ENCODE results near the gene SNAP23.
A peak's percentile ranks its signal among the peaks of the same experiment; 100 is the strongest.

SNAP23 gene

DNA sequence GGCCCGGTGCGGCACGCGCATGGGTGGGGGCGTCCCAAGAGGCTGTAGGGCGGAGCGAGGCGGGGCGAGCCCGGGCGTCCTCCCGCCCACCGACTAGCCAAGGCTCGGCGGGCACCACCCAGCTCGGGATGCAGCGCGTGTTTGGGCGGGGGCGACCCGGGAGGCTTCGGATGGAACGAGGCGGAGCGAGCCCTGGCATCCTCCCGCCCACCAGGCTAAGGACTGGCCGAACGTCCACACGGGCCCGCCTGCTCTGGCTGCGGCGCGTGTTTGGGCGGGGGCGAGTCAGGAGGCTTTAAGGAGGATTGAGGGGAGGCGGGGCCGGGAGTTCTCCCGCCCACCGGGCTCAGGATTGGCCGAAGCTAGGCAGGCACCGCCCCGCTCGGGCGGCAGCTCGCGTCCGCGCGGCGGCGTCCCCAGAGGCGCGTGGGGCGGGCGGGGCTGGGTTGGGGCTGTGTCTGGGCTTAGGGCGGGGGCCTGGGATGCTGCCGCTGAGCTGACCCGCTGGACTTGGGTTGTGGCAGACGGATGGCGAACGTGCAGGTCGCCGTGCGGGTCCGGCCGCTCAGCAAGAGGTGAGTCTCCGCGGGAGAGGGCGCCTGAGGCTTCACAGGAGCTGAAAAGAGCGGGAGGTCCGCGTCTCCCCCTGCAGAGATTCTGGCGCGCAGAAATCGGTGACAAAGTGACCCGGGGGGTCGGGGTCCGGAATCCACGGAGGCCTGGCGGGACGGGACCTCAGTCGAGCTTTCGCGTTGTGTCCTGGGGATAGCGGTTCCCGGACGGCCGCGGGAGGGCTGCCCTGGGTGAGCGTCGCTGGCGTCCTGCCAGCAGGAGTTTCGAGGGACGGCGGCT lies 80.0 kb downstream of the SNAP23 start, which contains the start of gene STARD9:
Gene STARD9, plus strand, starts transcription at position 419 of the 852 bp plus-strand sequence. Its CDS starts 110 bp downstream, at position 529.
- peak; percentile 80 for DNase-seq (ENCODE audit: low read depth)

DNA sequence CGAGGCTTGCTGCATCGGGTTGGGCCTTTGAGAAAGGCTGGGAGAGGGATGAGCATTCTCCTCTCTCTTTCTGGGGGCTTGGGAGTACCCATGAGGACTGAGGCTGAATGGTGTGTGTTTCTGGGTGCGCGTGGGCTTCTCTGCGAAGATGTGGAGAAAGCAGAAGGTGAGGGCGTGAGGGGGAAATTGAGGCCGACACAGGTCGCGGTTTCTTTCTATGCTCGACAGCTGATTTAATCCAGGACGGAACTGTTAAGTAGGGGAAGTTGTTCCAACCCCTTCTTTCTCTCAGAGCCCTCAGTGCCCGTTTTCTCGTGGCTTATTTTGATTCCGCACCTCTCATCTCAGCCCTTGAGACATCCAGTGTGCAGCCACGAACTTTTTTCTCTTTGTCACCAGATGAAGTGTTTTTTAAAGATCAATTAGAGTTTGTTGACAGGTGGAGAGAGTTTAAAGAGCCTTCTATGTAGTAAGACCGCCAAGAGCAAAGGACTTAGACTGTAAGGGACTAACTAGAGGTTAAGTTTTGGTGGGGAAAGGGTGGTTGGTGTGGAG lies 80.7 kb downstream of the SNAP23 start:
- no peak for DNase-seq (ENCODE audit: low read depth)

GRCh38 chr15:42576776-42577175 lies 81.3 kb downstream of the SNAP23 start:
- DNase-seq (ENCODE audit: low read depth), result no peak

DNA sequence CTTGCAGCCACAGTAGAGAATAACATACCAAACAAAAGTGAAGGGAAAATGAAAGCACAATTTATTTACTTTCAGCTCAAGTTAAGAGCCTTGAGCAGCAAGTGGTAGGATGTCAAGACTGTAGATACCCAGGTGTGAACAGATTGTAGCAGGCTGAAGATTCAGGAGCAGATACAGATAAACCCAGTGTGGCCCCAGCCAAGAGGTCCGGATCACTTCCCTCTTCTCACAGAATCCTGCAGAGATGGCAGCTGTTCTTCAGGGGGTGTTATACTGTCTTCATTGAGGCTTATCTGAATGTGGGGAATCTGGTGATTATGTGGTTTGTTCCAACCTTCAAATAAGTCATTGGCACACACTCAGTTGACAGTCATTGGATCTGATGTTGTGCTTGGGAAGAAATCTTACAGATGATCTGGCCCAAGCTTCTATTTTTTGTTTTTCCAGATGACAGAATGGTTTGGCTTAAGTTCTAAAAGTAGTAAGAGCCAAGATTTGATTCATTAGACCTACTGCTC lies 82.1 kb downstream of the SNAP23 start:
- no peak for DNase-seq (ENCODE audit: low read depth)

DNA sequence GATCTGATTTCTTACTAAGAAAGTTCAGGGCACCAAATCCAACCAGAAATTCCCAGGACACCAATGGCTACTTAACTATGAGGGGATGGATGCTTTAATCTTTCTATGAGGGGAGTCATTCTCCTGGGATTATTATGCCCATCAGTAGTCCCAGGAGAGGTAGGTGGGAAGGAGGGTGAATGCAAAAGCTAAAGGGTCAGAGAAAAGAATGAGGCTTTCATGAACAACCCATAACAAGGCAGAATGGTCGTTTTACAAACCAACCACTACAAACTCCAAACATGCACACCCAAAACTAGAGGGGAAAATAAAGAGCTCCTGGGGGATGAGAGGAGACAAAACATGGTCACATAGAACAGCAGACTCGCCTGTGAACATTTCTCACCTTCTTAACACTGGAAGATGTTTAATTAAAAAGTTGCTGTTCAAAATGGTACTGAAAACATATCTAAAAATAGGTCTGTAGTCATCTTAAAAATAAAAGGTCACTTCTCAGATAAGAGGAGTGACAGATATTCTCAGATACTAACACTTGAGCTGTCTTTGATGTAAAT lies 83.6 kb downstream of the SNAP23 start:
- DNase-seq (ENCODE audit: low read depth), result no peak

DNA sequence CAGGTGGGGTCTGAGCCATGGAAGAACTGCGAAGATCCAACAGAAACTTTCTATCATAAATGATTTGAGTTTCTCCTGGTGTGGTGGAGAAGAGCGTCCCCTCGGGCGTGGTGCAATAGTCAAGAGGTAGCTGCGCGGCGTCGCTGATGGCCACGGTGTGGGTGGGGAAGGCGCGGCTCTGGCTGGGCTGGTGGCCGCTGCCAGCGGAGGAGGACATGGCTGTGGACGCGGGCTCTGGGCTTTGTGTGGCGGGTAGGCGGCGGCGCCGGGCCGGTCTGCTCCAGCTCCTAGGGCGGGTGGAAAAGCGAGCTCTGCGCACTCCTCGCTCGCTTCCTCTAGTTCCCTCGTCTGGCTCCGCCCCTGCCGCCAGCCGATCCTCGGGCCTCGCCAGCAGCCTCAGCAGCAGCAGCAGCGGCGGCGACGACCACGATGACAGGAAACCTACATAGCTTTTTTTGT lies 85.9 kb downstream of the SNAP23 start:
- peak; percentile 55 for DNase-seq (ENCODE audit: low read depth)
